GM23338 (cell line): Measurements from ENCODE around the gene SORL1. TPM values are rescaled to one million over a fixed set of nuclear protein-coding genes. Genes with fewer than 3 reads are reported as not detected.
A peak's percentile ranks its signal among the peaks of the same experiment; 100 is the strongest.

Experiments used
- ATAC-seq: fragments of 200-7000 bp; cut with Tn5 transposase; 3 replicates; pipeline ENCODE4 v1.9.1; 2020
- DNase-seq: peaks from one replicate; pipeline ENCODE4 v3.0.0-alpha.2; 2015; ENCODE audit warnings: low spot score
- H2AFZ ChIP-seq: fragments of 200-600 bp; sonication (generic); 2 replicates; pipeline ENCODE4 v1.8.0; 2016; ENCODE audit warnings: antibody characterized with exemption, mild to moderate bottlenecking, moderate library complexity
- H3F3A ChIP-seq: fragments of 200-600 bp; sonication (generic); replicated peaks from 2 replicates; pipeline ENCODE4 v1.8.0; 2017; ENCODE audit warnings: antibody characterized with exemption, mixed run types, low read depth
- H3K27ac ChIP-seq: fragments of 200-600 bp; sonication (generic); 2 replicates; pipeline ENCODE4 v1.6.1; 2016; ENCODE audit warnings: low read depth
- H3K27me3 ChIP-seq: fragments of 200-600 bp; sonication (generic); 2 replicates; pipeline ENCODE4 v1.8.0; 2016; ENCODE audit warnings: mild to moderate bottlenecking, mixed run types, moderate library complexity; ENCODE audit not compliant: insufficient read depth
- H3K36me3 ChIP-seq: fragments of 200-600 bp; sonication (generic); 2 replicates; pipeline ENCODE4 v1.8.0; 2016; ENCODE audit warnings: mild to moderate bottlenecking; ENCODE audit not compliant: insufficient read depth
- H3K4me1 ChIP-seq: fragments of 200-600 bp; sonication (generic); 2 replicates; pipeline ENCODE4 v1.8.0; 2016; ENCODE audit warnings: mild to moderate bottlenecking, moderate library complexity; ENCODE audit not compliant: insufficient read depth
- H3K4me2 ChIP-seq: fragments of 200-600 bp; sonication (generic); 2 replicates; pipeline ENCODE4 v1.7.1; 2017; ENCODE audit warnings: mixed run types
- H3K4me3 ChIP-seq: fragments of 200-600 bp; sonication (generic); 2 replicates; pipeline ENCODE4 v1.6.1; 2016; ENCODE audit warnings: mixed run types
- H3K79me2 ChIP-seq: fragments of 200-600 bp; sonication (generic); replicated peaks from 2 replicates; pipeline ENCODE4 v1.8.0; 2017; ENCODE audit warnings: mild to moderate bottlenecking; ENCODE audit not compliant: insufficient read depth
- H3K9me2 ChIP-seq: fragments of 200-600 bp; sonication (generic); 2 replicates; pipeline ENCODE4 v1.8.0; 2017; ENCODE audit not compliant: insufficient read depth
- H4K20me1 ChIP-seq: fragments of 200-600 bp; sonication (generic); replicated peaks from 2 replicates; pipeline ENCODE4 v1.8.0; 2017; ENCODE audit warnings: mild to moderate bottlenecking; ENCODE audit not compliant: insufficient read depth
- H3K27ac Mint-ChIP-seq: 2 replicates; pipeline ENCODE4 v1.8.0; 2020; ENCODE audit warnings: inconsistent platforms, mild to moderate bottlenecking, moderate library complexity, mixed read lengths
- H3K27me3 Mint-ChIP-seq: 3 replicates; pipeline ENCODE4 v1.8.0; 2022; ENCODE audit warnings: low read depth, mild to moderate bottlenecking, moderate library complexity, mixed read lengths, inconsistent platforms; ENCODE audit not compliant: insufficient read depth, poor library complexity
- H3K36me3 Mint-ChIP-seq: 3 replicates; pipeline ENCODE4 v1.8.0; 2021; ENCODE audit warnings: low read depth, mild to moderate bottlenecking, inconsistent platforms, moderate library complexity, mixed read lengths
- H3K4me1 Mint-ChIP-seq: 3 replicates; pipeline ENCODE4 v1.8.0; 2020; ENCODE audit warnings: mild to moderate bottlenecking, inconsistent platforms, mixed read lengths
- H3K4me3 Mint-ChIP-seq: 3 replicates; pipeline ENCODE4 v1.8.0; 2021; ENCODE audit warnings: moderate library complexity, mild to moderate bottlenecking, inconsistent platforms, mixed read lengths
- H3K9me3 Mint-ChIP-seq: 3 replicates; pipeline ENCODE4 v1.8.0; 2020; ENCODE audit warnings: moderate library complexity, mild to moderate bottlenecking, inconsistent platforms, mixed read lengths
- CREB1 ChIP-seq: fragments of 250-450 bp; sonication (Bioruptor Pico); IDR thresholded peaks from 2 replicates; pipeline ENCODE4 v1.5.0; 2020; ENCODE audit warnings: low read depth, mild to moderate bottlenecking, moderate library complexity
- CTCF ChIP-seq, 2 experiments: fragments of 200-600 bp in 1 of 2; sonication (generic) in 1 of 2; conservative IDR thresholded peaks; 2 replicates each; pipeline versions ENCODE4 v1.5.1 to v1.6.1; 2016 to 2017; ENCODE audit warnings: antibody characterized with exemption in 2 of 2, low read depth in 2 of 2, mild to moderate bottlenecking in 2 of 2, moderate library complexity in 1 of 2
- EZH2 ChIP-seq: fragments of 200-600 bp; sonication (generic); IDR thresholded peaks from one replicate; pipeline ENCODE4 v1.8.0; 2017; ENCODE audit warnings: antibody characterized with exemption, mild to moderate bottlenecking, low read depth; ENCODE audit not compliant: unreplicated experiment
- JUNB ChIP-seq: IDR thresholded peaks from one replicate; pipeline ENCODE4 v1.6.1; 2016; ENCODE audit warnings: antibody characterized with exemption; ENCODE audit not compliant: unreplicated experiment
- NANOG ChIP-seq: IDR thresholded peaks from 2 replicates; pipeline ENCODE4 v1.6.1; 2016; ENCODE audit warnings: antibody characterized with exemption, borderline replicate concordance
- POLR2AphosphoS5 ChIP-seq: IDR thresholded peaks from 2 replicates; pipeline ENCODE4 v1.6.1; 2016; ENCODE audit warnings: antibody characterized with exemption, low read depth
- STAT1 ChIP-seq: IDR thresholded peaks from one replicate; pipeline ENCODE4 v1.6.1; 2016; ENCODE audit warnings: antibody characterized with exemption; ENCODE audit not compliant: unreplicated experiment
- ZNF331 ChIP-seq: fragments of 250-450 bp; sonication (Bioruptor Pico); IDR thresholded peaks from 2 replicates; pipeline ENCODE4 v1.5.0; 2020; ENCODE audit warnings: low read depth, mild to moderate bottlenecking, moderate library complexity
- ZNF462 ChIP-seq: fragments of 250-450 bp; sonication (Bioruptor Pico); IDR thresholded peaks from 2 replicates; pipeline ENCODE4 v1.5.0; 2020; ENCODE audit warnings: mild to moderate bottlenecking, moderate library complexity
- polyA plus RNA-seq: library from polyadenylated mRNA; unstranded; fragments of >200 nt; fragmentation: Nextera tagmentation; extraction: Ambion mirVana; gene quantifications from 2 replicates; pipeline ENCODE4 v1.2.1, GENCODE V29; 2016
- total RNA-seq: library from RNA; depleted of rRNA; stranded (reverse); fragments of >200 nt; shearing (Covaris generic); gene quantifications from 2 replicates; pipeline ENCODE4 v1.2.3, GENCODE V29; 2014

SORL1 gene
- total and polyA plus RNA-seq, 2 experiments from 2014 or later: 23.0 to 78.8 TPM

- TF ChIP-seq JUNB: no peak
- TF ChIP-seq ZNF331: no peak
- TF ChIP-seq STAT1: no peak
- no peak for TF ChIP-seq CTCF (conservative IDR thresholded peaks at IDR 0.05; ENCODE audit: low read depth in 2 of 2)
- no peak for TF ChIP-seq NANOG
- TF ChIP-seq EZH2: no peak
- no peak for TF ChIP-seq ZNF462 (CRISPR knock-in tag)
- no peak for TF ChIP-seq CREB1 (CRISPR knock-in tag)
- no peak for TF ChIP-seq POLR2AphosphoS5
- Histone ChIP-seq H3K27me3 (peaks cover 10% of the 10 kb centered on the region; the same call in 1 of the 2 replicates), H3K27ac (no peak overlapping the region), H3K36me3 (no peaks in the 10 kb centered on the region), H4K20me1 (no peaks in the 10 kb centered on the region), H2AFZ (no peak overlapping the region), H3K9me2 (no peaks in the 10 kb centered on the region), H3K4me1 (peaks cover 66% of the 10 kb centered on the region), H3K4me2 (no peak overlapping the region; the same call in 1 of the 2 replicates), H3K79me2 (peaks cover 32% of the 10 kb centered on the region), H3F3A (0 out of 2 replicates have a peak, but pooled peaks cover 10% of the 10 kb centered on the region), H3K4me3 (no peak overlapping the region)
- H3K27me3 Mint-ChIP-seq: peaks cover 13% of the 10 kb centered on the region
- H3K36me3 Mint-ChIP-seq: peaks cover 3% of the 10 kb centered on the region; the same call in 1 of the 3 replicates
- ATAC-seq (no peak), DNase-seq (no peak)
- peaks cover 72% of the 10 kb centered on the region for H3K4me1 Mint-ChIP-seq
- peak overlapping the region; percentile 74; the same call in 1 of the 3 replicates for H3K4me3 Mint-ChIP-seq
- no peaks in the 10 kb centered on the region; the same call in 1 of the 3 replicates for H3K9me3 Mint-ChIP-seq
- H3K27ac Mint-ChIP-seq: no peak overlapping the region
Measured at GRCh38 chr11:121450401-121450800, 1.7 kb upstream of the SORL1 start.
